ENCODE measurements around the gene ADGRG6.

DNA sequence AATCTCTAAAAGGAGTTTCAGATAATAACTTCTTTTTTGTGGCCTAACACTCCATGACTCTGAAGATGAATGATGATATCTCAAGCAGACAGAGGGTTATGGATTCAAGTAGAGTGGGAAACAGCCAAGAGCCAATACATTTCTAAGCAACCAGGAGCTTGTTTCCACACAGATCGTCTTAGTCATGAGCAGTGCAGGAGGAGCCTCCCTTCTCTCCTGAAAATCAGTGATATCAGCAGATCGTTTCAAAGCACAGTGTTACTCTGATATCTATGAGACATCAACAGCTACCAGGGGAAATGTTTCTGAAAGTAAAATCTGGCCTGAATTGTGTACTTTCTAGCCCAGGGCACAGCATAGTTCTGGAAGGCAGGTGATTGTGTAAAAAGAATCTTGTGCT lies 11.5 kb downstream of the ADGRG6 start:
- TF ChIP-seq, protein P1, sequence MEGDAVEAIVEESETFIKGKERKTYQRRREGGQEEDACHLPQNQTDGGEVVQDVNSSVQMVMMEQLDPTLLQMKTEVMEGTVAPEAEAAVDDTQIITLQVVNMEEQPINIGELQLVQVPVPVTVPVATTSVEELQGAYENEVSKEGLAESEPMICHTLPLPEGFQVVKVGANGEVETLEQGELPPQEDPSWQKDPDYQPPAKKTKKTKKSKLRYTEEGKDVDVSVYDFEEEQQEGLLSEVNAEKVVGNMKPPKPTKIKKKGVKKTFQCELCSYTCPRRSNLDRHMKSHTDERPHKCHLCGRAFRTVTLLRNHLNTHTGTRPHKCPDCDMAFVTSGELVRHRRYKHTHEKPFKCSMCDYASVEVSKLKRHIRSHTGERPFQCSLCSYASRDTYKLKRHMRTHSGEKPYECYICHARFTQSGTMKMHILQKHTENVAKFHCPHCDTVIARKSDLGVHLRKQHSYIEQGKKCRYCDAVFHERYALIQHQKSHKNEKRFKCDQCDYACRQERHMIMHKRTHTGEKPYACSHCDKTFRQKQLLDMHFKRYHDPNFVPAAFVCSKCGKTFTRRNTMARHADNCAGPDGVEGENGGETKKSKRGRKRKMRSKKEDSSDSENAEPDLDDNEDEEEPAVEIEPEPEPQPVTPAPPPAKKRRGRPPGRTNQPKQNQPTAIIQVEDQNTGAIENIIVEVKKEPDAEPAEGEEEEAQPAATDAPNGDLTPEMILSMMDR (conservative IDR thresholded peaks at IDR 0.05) = no peak
- no peak for TF ChIP-seq EZH2 (IDR thresholded peaks at IDR 0.05; ENCODE audit: low read depth)
